Measurements from ENCODE around the gene NPC1.

The NPC1 gene

GRCh38 chr18:23548275-23548674 is 38.0 kb downstream of the NPC1 start:
- no peak for DNase-seq (ENCODE audit: low read depth in 2 of 2)

GRCh38 chr18:23547846-23548245 is 38.5 kb downstream of the NPC1 start:
- DNase-seq (ENCODE audit: low read depth in 2 of 2): no peak

GRCh38 chr18:23547306-23547705 is 39.0 kb downstream of the NPC1 start:
- no peak for DNase-seq (ENCODE audit: low read depth in 2 of 2)

GRCh38 chr18:23545247-23545789 is 41.0 kb downstream of the NPC1 start:
- no peak for DNase-seq (ENCODE audit: low read depth in 2 of 2)

GRCh38 chr18:23542461-23542860 is 43.8 kb downstream of the NPC1 start:
- no peak for DNase-seq (ENCODE audit: low read depth in 2 of 2)

GRCh38 chr18:23541349-23542093 is 44.8 kb downstream of the NPC1 start:
- no peak for DNase-seq (ENCODE audit: low read depth in 2 of 2)

GRCh38 chr18:23540867-23541266 is 45.4 kb downstream of the NPC1 start:
- no peak for DNase-seq (ENCODE audit: low read depth in 2 of 2)

- no peak for DNase-seq (ENCODE audit: low read depth in 2 of 2)
Observed at GRCh38 chr18:23539911-23540525, 46.3 kb downstream of the NPC1 start.

GRCh38 chr18:23539296-23539695 is 47.0 kb downstream of the NPC1 start:
- no peak for DNase-seq (ENCODE audit: low read depth in 2 of 2)

GRCh38 chr18:23538870-23539269 is 47.4 kb downstream of the NPC1 start:
- no peak for DNase-seq (ENCODE audit: low read depth in 2 of 2)

GRCh38 chr18:23538001-23538400 is 48.3 kb downstream of the NPC1 start:
- no peak for DNase-seq (ENCODE audit: low read depth in 2 of 2)

GRCh38 chr18:23537274-23537673 is 49.0 kb downstream of the NPC1 start:
- no peak for DNase-seq (ENCODE audit: low read depth in 2 of 2)

GRCh38 chr18:23536204-23536603 is 50.1 kb downstream of the NPC1 start:
- no peak for DNase-seq (ENCODE audit: low read depth in 2 of 2)

- DNase-seq (ENCODE audit: low read depth in 2 of 2): no peak
Observed at GRCh38 chr18:23534276-23534675, 52.0 kb downstream of the NPC1 start.

- no peak for DNase-seq (ENCODE audit: low read depth in 2 of 2)
Observed at GRCh38 chr18:23532848-23533247, 53.5 kb downstream of the NPC1 start.

- DNase-seq (ENCODE audit: low read depth in 2 of 2): no peak
Observed at GRCh38 chr18:23531912-23532311, 54.4 kb downstream of the NPC1 start.

GRCh38 chr18:23530195-23530594 is 56.1 kb downstream of the NPC1 start:
- DNase-seq (ENCODE audit: low read depth in 2 of 2): no peak

GRCh38 chr18:23529604-23530003 is 56.7 kb downstream of the NPC1 start:
- DNase-seq (ENCODE audit: low read depth in 2 of 2): no peak

GRCh38 chr18:23528580-23529472 is 57.5 kb downstream of the NPC1 start:
- no peak for DNase-seq (ENCODE audit: low read depth in 2 of 2)

- no peak for DNase-seq (ENCODE audit: low read depth in 2 of 2)
Observed at GRCh38 chr18:23526501-23527063, 59.7 kb downstream of the NPC1 start.

- no peak for DNase-seq (ENCODE audit: low read depth in 2 of 2)
Observed at GRCh38 chr18:23524213-23524707, 62.0 kb downstream of the NPC1 start.
